ENCODE measurements around the gene SUMF1.
"Not testable (repeated sequence)": the region's sequence is repeated elsewhere in the genome, so short reads cannot be mapped to it uniquely, and the experiment has no call there.

The SUMF1 gene

DNA sequence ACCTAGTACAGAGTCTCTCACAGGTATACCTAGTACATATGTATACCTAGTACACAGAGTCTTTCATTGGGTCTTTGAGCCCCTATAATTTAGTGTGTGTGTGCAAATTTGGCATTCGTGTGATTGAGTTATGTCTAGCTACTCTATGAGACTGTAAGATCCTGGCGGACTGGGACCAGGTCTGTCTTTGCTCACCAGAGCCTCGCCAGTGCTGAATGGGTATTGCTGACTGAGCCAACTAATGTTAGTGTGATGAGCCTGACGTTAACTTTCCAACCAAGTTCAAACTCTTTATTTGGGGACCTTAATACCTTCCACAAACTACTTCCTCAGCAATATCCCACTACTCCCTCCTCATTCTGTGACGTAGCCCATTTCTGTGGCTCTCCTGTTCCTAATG is 128.3 kb downstream of the SUMF1 start:
- DNase-seq (ENCODE audit: low spot score): no peak

GRCh38 chr3:4336850-4337546 is 130.1 kb downstream of the SUMF1 start:
- DNase-seq (ENCODE audit: low spot score): no peak

DNA sequence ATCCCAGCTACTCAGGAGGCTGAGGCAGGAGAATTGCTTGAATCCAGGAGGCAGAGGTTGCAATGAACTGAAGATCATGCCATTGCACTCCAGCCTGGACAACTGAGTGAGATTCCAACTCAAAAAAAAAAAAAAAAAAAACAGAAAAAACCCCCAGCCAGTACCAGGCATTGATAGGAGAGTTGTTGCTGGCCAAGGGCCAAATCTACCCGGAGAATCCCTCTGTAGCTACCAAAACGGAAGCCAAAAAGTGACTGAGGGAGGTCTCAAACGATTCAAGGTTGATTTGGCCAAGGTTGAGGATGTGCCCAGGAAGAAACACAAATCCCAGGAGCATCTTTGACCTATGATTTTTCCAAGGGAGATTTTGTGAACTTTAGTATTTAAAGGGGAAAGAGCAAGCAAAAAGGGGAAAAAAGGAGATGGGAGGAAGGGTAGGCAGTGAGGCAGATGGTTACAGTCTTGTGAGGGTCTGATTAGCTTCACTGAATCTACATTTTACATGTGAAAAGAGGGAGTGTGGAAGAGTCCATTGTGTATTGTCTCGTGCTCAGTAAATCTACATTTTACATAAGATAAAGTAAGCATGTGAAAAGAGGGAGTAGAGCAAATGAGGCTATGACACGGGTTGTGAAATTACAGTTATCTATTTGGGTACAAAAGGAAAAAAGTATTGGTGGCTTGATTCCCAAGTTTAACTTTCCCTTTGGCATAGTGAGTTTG is 131.1 kb downstream of the SUMF1 start:
- no peak for DNase-seq (ENCODE audit: low spot score)

- DNase-seq (ENCODE audit: low spot score): no peak
These were observed 132.5 kb downstream of the SUMF1 start for GRCh38 chr3:4334548-4334947.

DNA sequence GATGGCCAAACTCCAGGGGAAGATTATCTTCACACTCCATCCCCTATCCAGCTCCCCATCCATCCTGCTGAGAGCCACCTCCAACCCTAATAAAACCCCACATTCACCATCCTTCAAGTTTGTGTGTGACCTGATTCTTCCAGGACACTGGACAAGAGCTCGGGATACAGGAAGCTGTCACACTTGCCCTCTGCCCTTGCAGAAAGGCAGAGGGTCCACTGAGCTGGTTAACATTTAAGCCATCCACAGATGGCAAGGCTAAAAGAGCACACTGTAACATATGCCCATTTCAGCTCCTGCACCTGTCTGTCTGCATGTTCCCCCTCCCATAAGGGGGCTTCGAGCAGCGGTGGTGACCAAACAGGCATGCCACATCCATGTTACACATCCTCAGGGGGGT is 134.1 kb downstream of the SUMF1 start:
- no peak for DNase-seq (ENCODE audit: low spot score)

- no peak for DNase-seq (ENCODE audit: low spot score)
These were observed 134.5 kb downstream of the SUMF1 start for GRCh38 chr3:4332574-4332973.

DNA sequence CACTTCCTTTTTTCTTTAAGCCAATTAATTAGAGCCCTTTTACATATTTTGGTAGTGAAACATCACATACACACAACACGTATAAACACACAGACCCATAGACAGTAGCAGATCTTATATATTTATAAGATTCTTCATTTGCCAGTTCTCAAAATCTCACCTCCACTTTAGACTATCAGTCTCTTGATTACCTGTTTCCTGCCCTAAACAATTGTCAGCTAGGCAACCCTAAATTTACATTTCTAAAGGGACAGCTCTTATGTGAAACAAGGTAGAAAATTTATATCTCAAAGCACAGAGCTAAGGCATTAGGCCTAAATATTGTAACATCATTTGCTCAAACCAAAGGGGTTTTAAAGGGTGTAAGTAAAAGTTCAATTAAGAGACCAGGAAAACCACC is 135.0 kb downstream of the SUMF1 start:
- DNase-seq (ENCODE audit: low spot score): no peak

- not testable (repeated sequence) for DNase-seq (ENCODE audit: low spot score)
These were observed 137.3 kb downstream of the SUMF1 start for GRCh38 chr3:4329806-4330205.

- DNase-seq (ENCODE audit: low spot score): no peak
These were observed 140.2 kb downstream of the SUMF1 start for GRCh38 chr3:4326868-4327267.

DNA sequence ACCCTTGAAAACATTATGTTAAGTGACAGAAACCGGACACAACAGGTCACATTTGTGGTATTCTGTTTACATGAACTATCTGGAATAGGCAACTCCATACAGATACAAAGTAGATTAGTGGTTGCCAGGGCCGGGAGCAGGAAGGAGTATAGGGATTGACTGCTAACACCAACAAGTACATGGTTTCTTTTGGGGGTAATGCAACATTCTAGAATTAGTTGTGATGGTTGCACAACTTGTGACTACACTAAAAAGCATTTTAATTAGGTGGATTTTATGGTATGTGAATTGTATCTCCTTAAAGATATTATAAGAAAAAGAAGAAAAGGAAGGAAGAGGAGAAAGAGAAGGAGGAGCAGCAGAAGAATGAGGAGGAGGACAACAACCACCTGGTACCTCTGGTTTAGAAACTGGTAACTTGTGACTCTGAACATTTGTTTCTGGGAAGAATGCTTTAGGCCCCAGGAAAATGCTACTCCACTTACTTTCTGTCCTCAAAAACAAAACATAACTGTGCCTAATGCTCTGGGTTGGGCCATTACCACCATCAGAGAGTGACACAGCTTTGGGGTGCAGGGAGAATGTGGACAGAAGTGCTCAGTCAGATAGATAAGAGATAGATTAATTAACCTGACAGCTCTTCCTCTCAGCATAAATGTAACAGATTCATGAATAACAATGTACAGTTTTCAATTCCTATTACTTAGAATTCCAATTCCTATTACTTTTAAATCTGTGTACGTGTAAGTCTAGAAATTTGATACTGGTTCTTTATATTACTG is 143.6 kb downstream of the SUMF1 start:
- no peak for DNase-seq (ENCODE audit: low spot score)

- DNase-seq (ENCODE audit: low spot score): no peak
These were observed 144.4 kb downstream of the SUMF1 start for GRCh38 chr3:4322635-4323034.

- DNase-seq (ENCODE audit: low spot score): no peak
These were observed 145.3 kb downstream of the SUMF1 start for GRCh38 chr3:4321732-4322131.

DNA sequence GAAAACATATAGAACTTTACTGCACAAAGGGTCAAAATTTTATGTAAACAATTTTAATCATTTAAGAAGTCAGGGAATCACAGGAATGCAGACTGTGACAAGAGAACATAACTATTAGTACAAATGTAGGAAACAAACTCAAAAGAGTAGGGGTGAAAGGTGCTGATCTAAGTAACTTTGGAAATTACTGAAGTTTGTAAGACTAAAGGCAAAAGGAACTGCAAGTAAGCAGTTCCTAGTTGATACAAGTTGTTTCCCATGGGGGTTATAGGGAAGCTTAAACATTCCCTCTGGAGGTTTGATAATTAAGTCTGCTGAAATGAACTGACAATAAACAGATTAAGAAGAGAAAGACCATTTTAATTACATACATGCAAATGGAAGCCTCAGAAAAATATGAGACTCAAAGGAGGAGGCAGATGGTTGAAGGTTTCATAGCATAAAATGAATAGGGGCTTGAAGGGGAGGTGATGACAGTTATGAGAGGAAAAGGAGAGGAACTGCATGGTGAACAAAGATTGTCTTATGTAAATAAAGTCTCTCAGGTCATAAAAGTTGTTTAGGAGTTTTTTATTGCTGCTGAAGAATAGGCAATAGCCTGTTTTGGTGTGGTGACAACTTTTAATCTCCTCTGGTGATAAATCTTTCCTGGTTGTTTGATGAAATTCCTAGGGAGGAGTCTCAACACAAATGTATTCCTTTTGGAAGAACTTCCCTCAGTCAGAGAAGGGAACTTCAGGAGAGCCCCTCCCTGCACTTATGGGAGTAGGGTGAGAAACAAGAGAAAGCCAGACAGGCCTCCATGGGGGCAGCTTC is 146.8 kb downstream of the SUMF1 start:
- DNase-seq (ENCODE audit: low spot score): no peak

GRCh38 chr3:4314688-4315087 is 152.4 kb downstream of the SUMF1 start:
- no peak for DNase-seq (ENCODE audit: low spot score)

GRCh38 chr3:4313606-4314293 is 153.3 kb downstream of the SUMF1 start:
- DNase-seq (ENCODE audit: low spot score): no peak

DNA sequence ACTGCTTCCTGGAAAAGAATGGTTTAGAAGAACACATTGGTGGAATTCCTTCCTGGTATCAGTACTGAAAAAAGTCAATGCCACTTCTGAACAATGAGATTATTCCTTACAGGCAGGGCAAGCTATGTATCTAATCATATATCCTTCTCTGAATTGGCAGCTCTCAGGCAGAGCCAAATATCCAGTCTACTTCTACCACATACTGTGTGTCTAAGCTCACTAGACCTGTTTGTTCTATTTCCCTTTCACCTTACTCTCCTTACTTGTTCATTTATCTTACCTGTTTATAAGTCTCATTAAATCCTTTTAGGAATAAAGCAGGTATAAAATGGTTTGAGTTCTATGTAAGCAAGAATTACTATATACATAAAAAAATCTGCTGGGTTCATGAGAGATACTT is 155.6 kb downstream of the SUMF1 start:
- no peak for DNase-seq (ENCODE audit: low spot score)
